ENCODE results near the gene ANKRD11.

The ANKRD11 gene

GRCh38 chr16:89506791-89507191 lies 16.4 kb upstream of the ANKRD11 start:
- DNase-seq (ENCODE audit: low read depth) = no peak

GRCh38 chr16:89506113-89506504 lies 15.7 kb upstream of the ANKRD11 start:
- no peak for DNase-seq (ENCODE audit: low read depth)

- DNase-seq (ENCODE audit: low read depth) = peak; percentile 85
Measured at GRCh38 chr16:89505204-89506112, 15.1 kb upstream of the ANKRD11 start.

- no peak for DNase-seq (ENCODE audit: low read depth)
Measured at GRCh38 chr16:89504091-89504490, 13.7 kb upstream of the ANKRD11 start.

GRCh38 chr16:89502081-89502843 lies 11.9 kb upstream of the ANKRD11 start:
- no peak for DNase-seq (ENCODE audit: low read depth)

- no peak for DNase-seq (ENCODE audit: low read depth)
Measured at GRCh38 chr16:89499767-89500166, 9.4 kb upstream of the ANKRD11 start.

GRCh38 chr16:89498839-89499238 lies 8.5 kb upstream of the ANKRD11 start:
- DNase-seq (ENCODE audit: low read depth) = no peak

- DNase-seq (ENCODE audit: low read depth) = no peak
Measured at GRCh38 chr16:89495121-89495520, 4.8 kb upstream of the ANKRD11 start.

GRCh38 chr16:89493776-89494175 lies 3.4 kb upstream of the ANKRD11 start:
- DNase-seq (ENCODE audit: low read depth) = no peak

GRCh38 chr16:89491974-89492687 lies 1.8 kb upstream of the ANKRD11 start:
- DNase-seq (ENCODE audit: low read depth) = no peak

GRCh38 chr16:89491238-89491869 lies 993 bp upstream of the ANKRD11 start:
- no peak for DNase-seq (ENCODE audit: low read depth)

- DNase-seq (ENCODE audit: low read depth) = no peak
Measured at GRCh38 chr16:89489898-89490438, 393 bp downstream of the ANKRD11 start.

GRCh38 chr16:89489040-89489897 lies 1.1 kb downstream of the ANKRD11 start:
- peak; percentile 65 for DNase-seq (ENCODE audit: low read depth)

GRCh38 chr16:89485701-89486246 lies 4.6 kb downstream of the ANKRD11 start:
- DNase-seq (ENCODE audit: low read depth) = no peak

GRCh38 chr16:89484923-89485679 lies 5.3 kb downstream of the ANKRD11 start:
- DNase-seq (ENCODE audit: low read depth) = no peak

- DNase-seq (ENCODE audit: low read depth) = no peak
Measured at GRCh38 chr16:89484041-89484501, 6.3 kb downstream of the ANKRD11 start.

- no peak for DNase-seq (ENCODE audit: low read depth)
Measured at GRCh38 chr16:89482817-89483205, 7.5 kb downstream of the ANKRD11 start.

- no peak for DNase-seq (ENCODE audit: low read depth)
Measured at GRCh38 chr16:89482150-89482816, 8.1 kb downstream of the ANKRD11 start.

GRCh38 chr16:89481356-89481955 lies 8.9 kb downstream of the ANKRD11 start:
- no peak for DNase-seq (ENCODE audit: low read depth)

Data from activated T-cell treated with anti-CD3 and anti-CD28 coated beads for 24 hours (primary cell).